GM18861 (cell line): Measurements from ENCODE around the gene PPP1R37.

Experiments used
- ATAC-seq: cut with Tn5 transposase; IDR thresholded peaks from one replicate; pipeline ENCODE4 v1.9.1; 2021; ENCODE audit not compliant: unreplicated experiment

The PPP1R37 gene

GRCh38 chr19:45187421-45188100 lies 94.6 kb downstream of the PPP1R37 start:
- no peak for ATAC-seq

GRCh38 chr19:45189971-45190370 lies 97.0 kb downstream of the PPP1R37 start:
- no peak for ATAC-seq

GRCh38 chr19:45191375-45191774 lies 98.4 kb downstream of the PPP1R37 start:
- no peak for ATAC-seq

GRCh38 chr19:45195764-45196163 lies 102.8 kb downstream of the PPP1R37 start:
- no peak for ATAC-seq
